NCI-H1694 treated with DMSO at 0.1 percent for 48 hours (cell line): Measurements from ENCODE around the gene PLA2G4E.

Experiments
- DNase-seq: peaks from one replicate; lab custom pipeline; 2025; lab: John Stamatoyannopoulos, UW

Gene PLA2G4E

DNA sequence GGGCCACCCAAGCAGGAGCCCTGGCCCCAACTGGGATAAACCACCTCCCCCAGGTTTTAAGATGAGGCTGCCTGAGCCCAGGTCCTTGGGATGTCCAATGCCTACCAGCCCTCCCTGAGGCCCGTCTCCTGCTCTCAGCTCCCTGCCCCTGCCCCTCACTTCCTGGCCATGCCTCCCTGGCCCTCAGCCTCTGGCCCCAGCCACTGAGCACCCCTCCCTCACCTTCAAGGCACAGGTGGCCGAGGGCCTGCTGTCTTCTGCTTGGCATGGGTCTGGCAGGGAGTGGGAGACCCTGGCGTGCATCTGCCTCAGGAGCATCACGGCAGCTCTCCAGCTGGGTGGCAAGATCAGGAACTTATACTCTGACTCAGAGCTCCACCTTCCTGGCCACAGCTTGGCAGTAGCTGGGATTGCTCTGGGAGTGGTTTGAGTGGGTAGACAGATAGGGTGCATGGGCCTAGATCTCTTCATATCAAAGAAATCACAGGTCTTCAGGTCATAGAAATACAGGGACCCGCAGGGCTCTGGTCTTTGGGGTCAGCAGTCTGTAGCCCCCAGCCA lies at the start of gene PLA2G4E:
TSS of gene PLA2G4E (minus strand) at position 330 of the 561 bp plus-strand sequence. CDS start at position 318, 12 bp downstream.
- DNase-seq = no peak

DNA sequence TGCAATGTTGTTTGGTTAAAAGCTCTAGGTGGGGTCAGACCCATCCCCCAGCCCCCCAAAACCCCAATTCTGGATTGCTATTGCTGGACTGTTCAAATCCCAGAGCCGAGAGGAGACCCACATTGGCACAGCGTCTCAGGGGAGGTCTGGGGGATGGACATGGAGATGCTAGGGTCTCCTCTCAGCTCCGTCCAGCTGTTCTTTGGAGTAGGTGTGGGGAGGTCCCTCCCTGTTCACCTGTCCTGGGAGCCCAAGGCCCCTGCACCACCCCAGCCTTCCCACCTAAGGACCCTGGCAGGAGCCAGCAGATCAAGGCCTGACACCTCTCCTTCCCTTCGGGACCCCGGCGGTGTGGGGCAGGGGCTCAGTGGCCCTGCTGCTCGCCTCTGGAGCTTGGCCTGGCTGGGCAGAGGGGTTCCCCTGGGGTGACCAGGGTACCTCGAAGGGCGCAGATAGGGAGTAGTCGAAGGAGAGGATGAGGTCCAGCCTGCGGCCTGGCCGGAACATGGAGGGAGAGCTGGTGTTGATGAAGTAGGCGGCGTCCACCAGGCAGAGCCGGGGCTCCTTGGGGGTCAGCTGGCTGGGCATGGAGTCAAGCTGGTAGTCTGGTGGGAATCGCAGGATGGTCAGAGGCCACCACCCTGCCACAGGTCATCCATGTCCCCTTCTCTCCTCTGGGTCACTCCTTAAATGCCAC lies 49.6 kb upstream of the PLA2G4E start:
- DNase-seq = no peak

DNA sequence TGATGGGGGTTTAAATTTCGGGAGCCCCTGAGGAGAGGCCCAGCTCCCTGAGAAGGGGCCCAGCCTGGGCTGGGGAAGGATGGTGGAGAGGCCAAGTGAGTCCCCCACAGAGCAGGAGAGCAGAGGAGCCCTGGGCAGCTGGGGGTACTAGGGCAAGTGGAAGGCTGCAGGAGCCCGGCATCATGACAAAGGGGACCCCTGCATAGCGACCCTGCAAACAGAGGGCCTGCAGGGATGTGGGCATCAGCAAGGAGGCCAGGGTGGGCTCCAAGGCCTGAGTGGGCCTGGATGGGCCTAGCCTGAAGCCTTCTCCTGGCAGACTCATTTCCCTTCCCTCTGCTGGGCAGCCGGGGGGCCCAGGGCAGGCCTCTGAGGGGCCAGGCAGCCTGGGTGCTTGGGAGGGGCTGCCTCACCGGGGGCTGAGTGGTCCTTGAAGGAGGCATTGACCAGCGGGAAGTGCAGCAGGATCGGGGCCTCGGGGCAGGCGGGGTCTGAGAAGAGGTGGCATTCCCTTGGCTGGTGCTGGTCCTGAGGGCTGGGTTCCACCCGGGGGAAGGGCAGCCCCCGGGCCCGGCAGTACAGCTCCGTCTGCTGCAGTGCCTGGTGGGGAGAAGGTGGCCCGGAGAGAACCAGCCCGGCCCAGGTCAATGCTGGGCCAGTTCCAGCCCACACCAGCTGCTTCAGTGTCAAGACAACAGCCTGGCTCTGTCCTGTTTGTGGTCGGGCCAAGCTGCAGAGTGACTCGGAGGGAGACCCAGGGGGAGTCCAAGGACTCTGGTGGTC lies 48.8 kb upstream of the PLA2G4E start:
- DNase-seq = no peak

GRCh38 chr15:42069025-42069424 lies 48.2 kb upstream of the PLA2G4E start:
- DNase-seq = no peak

- DNase-seq = no peak
Observed at GRCh38 chr15:42068601-42069000, 47.8 kb upstream of the PLA2G4E start.

- no peak for DNase-seq
Observed at GRCh38 chr15:42066764-42067415, 46.0 kb upstream of the PLA2G4E start.

DNA sequence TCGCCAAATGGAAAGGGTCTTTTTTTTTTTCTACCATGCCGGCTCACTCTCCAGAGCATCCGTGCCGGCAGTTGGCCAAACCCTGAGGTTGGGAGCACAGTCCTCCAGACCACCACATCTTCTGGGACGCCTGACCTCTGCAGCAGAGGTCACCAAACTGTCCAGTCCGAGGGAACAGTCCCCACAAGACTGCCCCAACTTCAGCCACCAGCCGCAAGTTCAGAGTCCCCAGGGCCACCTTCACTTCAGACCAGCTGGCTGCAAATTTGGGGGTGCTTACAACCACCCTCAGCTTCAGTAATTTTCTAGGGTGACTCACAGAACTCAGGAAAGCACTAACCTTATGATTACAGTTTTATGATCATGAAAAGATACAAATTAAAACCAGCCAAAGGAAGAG lies 44.6 kb upstream of the PLA2G4E start:
- no peak for DNase-seq

- DNase-seq = no peak
Observed at GRCh38 chr15:42065033-42065432, 44.2 kb upstream of the PLA2G4E start.

GRCh38 chr15:42064271-42064670 lies 43.4 kb upstream of the PLA2G4E start:
- no peak for DNase-seq

DNA sequence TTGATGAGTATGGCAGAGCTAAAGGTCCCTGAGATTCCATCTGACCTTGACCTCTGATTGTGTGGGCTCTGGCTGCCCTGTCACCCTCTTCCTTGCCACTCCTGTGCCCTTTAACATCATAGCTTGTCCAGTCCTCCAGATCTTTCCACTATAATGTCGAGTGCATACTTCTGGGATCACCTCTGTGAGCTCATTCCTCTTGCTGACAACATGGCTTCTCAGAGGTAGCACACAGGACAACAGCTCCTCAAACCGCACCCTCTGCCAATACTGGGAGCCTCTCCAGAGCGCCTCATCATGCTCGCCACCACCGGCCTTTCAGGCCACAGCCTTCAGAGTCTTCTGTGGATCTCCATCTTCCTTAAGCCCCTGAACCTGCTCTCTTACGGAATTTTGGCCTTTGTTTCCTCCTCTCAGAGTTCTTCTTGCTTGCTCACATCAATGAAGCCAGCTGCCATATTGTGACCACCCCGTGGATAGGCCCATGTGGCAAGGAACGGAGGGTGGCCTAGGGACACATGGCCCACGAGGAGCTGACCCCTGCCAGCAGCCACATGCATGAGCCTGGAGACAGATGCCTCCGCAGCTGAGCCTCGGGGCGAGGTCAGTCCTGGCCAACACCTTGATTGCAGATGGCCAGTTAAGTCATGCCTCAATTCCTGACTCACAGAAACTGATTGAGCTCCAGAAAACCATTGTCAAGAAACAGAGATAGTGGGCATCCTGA lies 42.4 kb upstream of the PLA2G4E start:
- no peak for DNase-seq

DNA sequence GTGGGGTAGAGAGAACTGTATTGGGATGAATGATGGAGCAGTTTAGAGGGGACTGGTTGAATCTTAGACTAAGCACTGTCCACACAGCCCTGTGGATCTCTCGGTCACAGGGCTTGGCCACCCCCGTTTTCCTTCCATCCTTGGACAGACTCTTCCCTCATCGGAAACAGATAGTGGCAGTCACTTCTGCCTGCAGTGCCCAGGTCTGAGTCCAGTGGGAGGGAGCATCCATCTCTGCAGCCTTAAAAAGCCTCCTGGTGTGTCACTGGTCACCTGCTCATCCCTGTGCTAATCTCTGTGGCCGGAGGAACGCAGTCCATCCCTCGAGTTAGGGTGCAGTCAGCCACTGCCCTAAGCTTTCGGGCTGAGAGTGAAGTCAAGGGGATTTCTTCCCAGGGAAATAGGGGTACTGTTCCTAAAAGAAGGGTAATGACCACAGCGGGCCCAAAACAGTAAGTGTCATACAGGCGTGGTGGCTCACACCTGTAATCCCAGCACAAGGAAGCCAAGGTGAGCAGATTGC lies 41.5 kb upstream of the PLA2G4E start:
- DNase-seq = no peak

DNA sequence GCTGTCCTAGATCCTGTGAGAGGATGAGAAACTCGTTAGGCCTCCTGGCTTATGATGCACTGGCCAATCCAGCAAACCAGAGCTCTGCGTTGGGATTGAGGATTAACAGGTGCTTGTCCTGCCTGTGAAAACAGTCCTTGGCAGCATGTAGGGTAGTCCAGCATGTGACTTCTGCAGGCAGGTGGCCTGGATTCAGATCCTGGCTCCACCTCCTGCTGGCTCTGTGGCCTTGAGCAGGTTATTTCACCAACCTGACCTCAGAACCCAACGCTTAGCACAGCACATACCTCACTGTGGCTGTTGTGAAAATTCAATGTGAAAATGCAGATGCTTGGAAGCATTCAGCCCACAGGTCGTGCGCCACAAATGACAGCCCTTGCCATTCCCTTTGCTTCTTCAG lies 40.0 kb upstream of the PLA2G4E start:
- DNase-seq = no peak

- no peak for DNase-seq
Observed at GRCh38 chr15:42060477-42060763, 39.6 kb upstream of the PLA2G4E start.

- DNase-seq = peak; percentile 19
Observed at GRCh38 chr15:42059661-42060476, 39.0 kb upstream of the PLA2G4E start.

GRCh38 chr15:42058791-42059190 lies 37.9 kb upstream of the PLA2G4E start:
- DNase-seq = no peak

GRCh38 chr15:42057799-42058646 lies 37.2 kb upstream of the PLA2G4E start:
- DNase-seq = no peak

DNA sequence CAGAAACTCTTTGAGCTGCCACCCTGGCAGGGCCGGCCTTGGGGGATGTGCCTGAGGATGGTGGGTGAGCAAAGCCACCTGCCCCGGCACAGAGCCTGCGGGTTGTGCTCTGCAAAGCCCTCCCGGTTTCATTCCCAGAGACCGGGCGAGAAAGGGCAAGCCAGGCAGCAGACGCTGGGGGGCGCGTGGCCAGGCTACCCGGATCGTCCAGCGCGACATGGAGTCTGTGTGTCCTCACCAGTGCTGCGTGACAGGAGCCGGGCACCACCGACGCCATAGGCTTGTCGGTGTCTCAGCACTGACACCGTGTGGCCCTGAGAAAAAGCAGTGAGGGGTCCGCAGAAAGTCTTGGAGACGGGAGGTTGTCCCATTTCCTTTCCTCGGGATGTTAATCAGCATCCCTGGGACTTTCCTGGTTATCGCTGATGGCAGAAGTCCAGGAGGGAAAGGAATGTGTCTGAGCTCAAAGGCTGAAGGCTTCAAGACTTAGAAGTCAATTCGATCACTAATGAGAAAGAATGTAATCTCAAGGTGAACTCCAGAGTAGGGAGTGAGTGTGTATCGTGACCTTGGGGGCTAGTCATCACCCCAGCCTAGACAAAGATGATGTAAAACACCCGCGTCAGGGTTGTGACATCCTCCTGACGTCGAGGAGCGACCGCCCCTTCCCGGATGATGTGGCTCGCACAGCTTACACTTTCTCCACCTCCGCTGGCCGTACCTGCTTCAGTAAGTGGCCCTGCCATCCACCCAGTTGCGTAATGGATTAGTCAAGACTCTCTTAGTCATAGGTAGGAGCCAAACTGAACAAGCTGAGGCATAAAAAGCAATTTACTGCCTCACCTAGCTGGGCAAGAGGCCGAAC lies 36.3 kb upstream of the PLA2G4E start:
- DNase-seq = peak; percentile 31

- DNase-seq = no peak
Observed at GRCh38 chr15:42053914-42054313, 33.1 kb upstream of the PLA2G4E start.

DNA sequence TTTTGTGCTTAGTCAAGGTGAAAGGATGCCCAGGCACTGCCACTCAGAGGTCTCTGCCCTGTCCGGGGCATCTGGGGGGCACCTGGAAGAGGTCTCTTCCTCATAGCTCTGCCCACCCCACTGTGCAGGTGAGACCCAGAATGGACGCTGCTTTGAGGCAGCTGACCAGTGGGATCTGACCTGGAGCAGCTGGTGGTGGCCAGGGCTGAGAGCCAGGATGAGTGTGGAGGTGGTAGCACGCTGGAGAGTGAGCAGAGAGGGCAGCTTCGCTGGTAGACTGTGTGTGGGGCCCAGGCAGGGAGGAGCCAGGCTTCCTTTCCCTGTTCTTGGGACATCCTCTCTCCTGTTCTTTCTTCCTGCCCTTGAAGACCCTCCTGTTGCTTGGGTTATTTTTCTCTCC lies 32.2 kb upstream of the PLA2G4E start:
- DNase-seq = no peak
